ENCODE measurements around the gene CITED2. TPM values are rescaled to one million over a fixed set of nuclear protein-coding genes. Genes with fewer than 3 reads are reported as not detected.

Gene CITED2
- total RNA-seq, 1 experiment from 2014 or later = 365 TPM

- Histone ChIP-seq H3K4me3 (ENCODE audit: low read depth, low read length, poor library complexity, severe bottlenecking) (no peak overlapping the region), H3K27me3 (replicated peaks; ENCODE audit: insufficient read depth, low read depth, low read length, poor library complexity) (no peaks in the 10 kb centered on the region), H3K27ac (ENCODE audit: low read depth, low read length, poor library complexity, severe bottlenecking) (no peak overlapping the region), H3K36me3 (ENCODE audit: insufficient read depth, low read length, poor library complexity, severe bottlenecking) (no peaks in the 10 kb centered on the region), H3K9me3 (ENCODE audit: low read depth, low read length, poor library complexity, severe bottlenecking) (no peaks in the 10 kb centered on the region), H3K4me1 (ENCODE audit: insufficient read depth, low read length, poor library complexity, severe bottlenecking) (peaks cover 7% of the 10 kb centered on the region)
- intact Hi-C loops (cut with micrococcal nuclease; ENCODE audit: unreplicated experiment) = no loop called here
- no peak for DNase-seq (ENCODE audit: low spot score)
- no TSS peak for BruUV-seq (replicated peaks)
- TF ChIP-seq CTCF (conservative IDR thresholded peaks at IDR 0.05; ENCODE audit: low read depth, low read length) (no peak), EZH2 (IDR thresholded peaks at IDR 0.05; ENCODE audit: borderline replicate concordance, low read depth, low read length, poor library complexity, severe bottlenecking) (no peak)
- CTCF ChIA-PET = no interaction called here
- POLR2A ChIA-PET (ENCODE audit: low non-redundant PET) = no interaction called here
Measured at GRCh38 chr6:139380168-139380567, 5.7 kb upstream of the CITED2 start.

GRCh38 chr6:139378882-139379341 is 4.5 kb upstream of the CITED2 start:
- no peak for DNase-seq (ENCODE audit: low spot score)
- no TSS peak for BruUV-seq (replicated peaks)
- TF ChIP-seq EZH2 (IDR thresholded peaks at IDR 0.05; ENCODE audit: borderline replicate concordance, low read depth, low read length, poor library complexity, severe bottlenecking) = no peak
- TF ChIP-seq CTCF (conservative IDR thresholded peaks at IDR 0.05; ENCODE audit: low read depth, low read length) = no peak
- no peaks in the 10 kb centered on the region for H3K9me3 ChIP-seq (ENCODE audit: low read depth, low read length, poor library complexity, severe bottlenecking)
- intact Hi-C loops (cut with micrococcal nuclease; ENCODE audit: unreplicated experiment) = loop anchor here (10.0 kb wide), 1 partner anchor 1546 kb away; no protein-coding TSS in a partner anchor
- H3K27ac ChIP-seq (ENCODE audit: low read depth, low read length, poor library complexity, severe bottlenecking) = no peak overlapping the region
- H3K4me3 ChIP-seq (ENCODE audit: low read depth, low read length, poor library complexity, severe bottlenecking) = no peak overlapping the region
- peaks cover 3% of the 10 kb centered on the region for H3K36me3 ChIP-seq (ENCODE audit: insufficient read depth, low read length, poor library complexity, severe bottlenecking)
- POLR2A ChIA-PET (ENCODE audit: low non-redundant PET) = no interaction called here
- H3K4me1 ChIP-seq (ENCODE audit: insufficient read depth, low read length, poor library complexity, severe bottlenecking) = peaks cover 7% of the 10 kb centered on the region
- no peaks in the 10 kb centered on the region for H3K27me3 ChIP-seq (replicated peaks; ENCODE audit: insufficient read depth, low read depth, low read length, poor library complexity)
- CTCF ChIA-PET = no interaction called here

GRCh38 chr6:139378226-139378625 is 3.8 kb upstream of the CITED2 start:
- ChIA-PET POLR2A (ENCODE audit: low non-redundant PET) (no interaction called here), CTCF (no interaction called here)
- Histone ChIP-seq H3K27me3 (replicated peaks; ENCODE audit: insufficient read depth, low read depth, low read length, poor library complexity) (no peaks in the 10 kb centered on the region), H3K4me1 (ENCODE audit: insufficient read depth, low read length, poor library complexity, severe bottlenecking) (peaks cover 7% of the 10 kb centered on the region), H3K36me3 (ENCODE audit: insufficient read depth, low read length, poor library complexity, severe bottlenecking) (peaks cover 10% of the 10 kb centered on the region), H3K4me3 (ENCODE audit: low read depth, low read length, poor library complexity, severe bottlenecking) (no peak overlapping the region), H3K27ac (ENCODE audit: low read depth, low read length, poor library complexity, severe bottlenecking) (no peak overlapping the region), H3K9me3 (ENCODE audit: low read depth, low read length, poor library complexity, severe bottlenecking) (no peaks in the 10 kb centered on the region)
- intact Hi-C loops (cut with micrococcal nuclease; ENCODE audit: unreplicated experiment) = loop anchor here (10.0 kb wide), 1 partner anchor 1547 kb away; no protein-coding TSS in a partner anchor
- no peak for DNase-seq (ENCODE audit: low spot score)
- TF ChIP-seq EZH2 (IDR thresholded peaks at IDR 0.05; ENCODE audit: borderline replicate concordance, low read depth, low read length, poor library complexity, severe bottlenecking) (no peak), CTCF (conservative IDR thresholded peaks at IDR 0.05; ENCODE audit: low read depth, low read length) (no peak)
- BruUV-seq (replicated peaks) = no TSS peak

Data from A673 (cell line).